GM11168 (cell line): ENCODE data around the gene GBA3.

Experiments
- in situ Hi-C: fragments of 300-500 bp; cut with MboI; formaldehyde crosslinking; loops from one replicate; pipeline ENCODE4 v1.12.0; 2022; ENCODE audit warnings: low sequenced_read_pairs; ENCODE audit not compliant: unreplicated experiment

The GBA3 gene

GRCh38 chr4:22692736-22693135 lies at the start of gene GBA3:
TSS of gene GBA3 (plus strand) at chr4:22692937.
- in situ Hi-C loops = loop anchor here (10.0 to 25.0 kb wide), 2 partner anchors 278 to 905 kb away; no protein-coding TSS in a partner anchor

- in situ Hi-C loops = no loop called here
These were observed 48.8 kb upstream of the GBA3 start for GRCh38 chr4:22643952-22644351.

- in situ Hi-C loops = no loop called here
These were observed 47.1 kb upstream of the GBA3 start for GRCh38 chr4:22645481-22646182.

- in situ Hi-C loops = no loop called here
These were observed 43.7 kb upstream of the GBA3 start for GRCh38 chr4:22648996-22649395.

- in situ Hi-C loops = no loop called here
These were observed 42.0 kb upstream of the GBA3 start for GRCh38 chr4:22650771-22651170.

- in situ Hi-C loops = no loop called here
These were observed 39.0 kb upstream of the GBA3 start for GRCh38 chr4:22653752-22654151.

GRCh38 chr4:22661443-22661842 lies 31.3 kb upstream of the GBA3 start:
- in situ Hi-C loops = no loop called here

DNA sequence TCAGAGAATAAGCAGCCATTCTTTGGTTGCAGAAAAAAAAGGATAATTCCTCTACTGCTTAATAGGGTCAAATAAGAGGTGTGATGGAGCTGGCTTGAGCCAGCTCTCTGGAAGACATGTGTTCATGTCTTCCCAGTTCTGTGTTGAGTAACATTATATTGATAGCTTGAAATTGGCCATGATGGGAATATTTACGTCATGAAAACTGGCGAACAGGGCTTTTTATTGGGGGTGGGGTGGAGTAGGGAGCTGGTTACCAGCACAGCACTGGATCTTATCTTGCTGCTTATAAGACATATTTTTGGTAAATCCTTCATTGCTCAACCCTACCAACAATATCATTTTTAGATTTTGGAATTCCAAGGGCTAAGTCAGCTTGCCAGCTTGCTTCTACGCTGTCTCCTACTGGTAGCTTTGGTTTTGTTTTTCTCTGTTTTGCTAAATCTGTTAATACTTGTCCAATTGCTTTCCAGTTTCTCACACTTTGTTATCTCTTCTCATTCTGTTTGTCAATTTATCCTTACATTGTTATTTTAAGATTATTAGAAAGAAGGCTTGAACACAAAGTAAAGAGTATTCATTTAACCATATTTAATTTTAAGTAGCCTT lies 25.3 kb upstream of the GBA3 start:
- in situ Hi-C loops = no loop called here

- in situ Hi-C loops = no loop called here
These were observed 24.4 kb upstream of the GBA3 start for GRCh38 chr4:22668301-22668700.

DNA sequence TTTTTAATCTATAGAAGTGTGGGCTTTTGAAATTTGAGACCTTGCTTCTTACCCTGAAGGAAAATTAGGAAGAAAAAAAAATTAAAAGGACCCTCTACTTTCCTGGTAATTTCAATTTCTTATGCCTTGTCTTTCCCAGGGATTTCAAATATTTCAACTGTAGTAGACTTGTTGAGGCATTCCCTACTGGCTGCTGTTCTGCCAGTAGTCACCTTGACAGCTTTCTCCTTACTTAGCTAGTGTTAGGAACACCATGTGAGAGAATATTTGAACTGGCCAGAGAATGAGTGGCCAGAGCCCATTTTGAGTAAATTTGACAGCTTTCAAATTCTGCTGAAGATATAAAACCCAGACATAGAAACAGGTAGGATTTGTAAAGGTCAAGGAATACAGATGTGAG lies 24.0 kb upstream of the GBA3 start:
- in situ Hi-C loops = no loop called here

- in situ Hi-C loops = no loop called here
These were observed 21.8 kb upstream of the GBA3 start for GRCh38 chr4:22670956-22671355.

- in situ Hi-C loops = no loop called here
These were observed 20.2 kb upstream of the GBA3 start for GRCh38 chr4:22672519-22672918.

- in situ Hi-C loops = no loop called here
These were observed 19.8 kb upstream of the GBA3 start for GRCh38 chr4:22672944-22673343.

DNA sequence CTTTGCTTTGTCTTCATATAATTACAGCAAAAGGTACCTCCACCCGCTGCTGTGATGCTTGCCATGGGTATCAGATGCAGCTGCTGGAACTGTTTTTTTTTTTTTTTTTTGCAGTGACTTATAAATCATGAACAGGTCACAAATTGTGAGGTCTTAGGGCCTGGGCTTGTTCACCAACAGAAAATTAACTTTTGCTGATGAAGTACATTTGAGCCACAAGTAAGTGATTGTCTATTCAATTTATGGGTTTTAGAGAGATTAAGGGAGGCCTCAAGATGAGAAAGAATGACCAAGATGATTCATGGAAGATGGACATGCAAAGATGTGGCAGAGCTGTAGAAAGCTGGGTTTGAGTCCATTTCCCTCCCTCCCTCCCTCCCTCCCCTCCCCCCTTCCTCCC lies 18.0 kb upstream of the GBA3 start:
- in situ Hi-C loops = loop anchor here (25.0 kb wide), 1 partner anchor 887 kb away; no protein-coding TSS in a partner anchor

DNA sequence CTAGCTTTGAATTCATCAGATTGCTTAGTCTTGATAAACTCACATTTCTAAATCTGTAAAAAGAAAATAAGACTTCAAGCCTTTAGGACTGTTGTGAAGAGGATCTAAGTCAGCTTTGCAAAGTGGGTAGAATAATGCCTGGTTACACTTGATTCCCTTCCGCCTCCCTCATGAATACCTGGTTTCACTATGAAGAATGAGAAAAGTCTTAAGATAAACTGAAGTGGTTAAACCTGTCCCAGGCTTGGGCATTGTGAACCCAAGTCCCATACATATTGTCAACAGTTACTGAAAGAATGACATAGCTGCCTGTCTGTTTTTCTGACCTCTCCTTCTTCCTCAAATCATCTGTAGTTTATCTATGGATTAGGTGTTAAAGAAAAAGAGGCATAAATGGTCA lies 16.7 kb upstream of the GBA3 start:
- in situ Hi-C loops = loop anchor here (25.0 kb wide), 1 partner anchor 889 kb away; no protein-coding TSS in a partner anchor

DNA sequence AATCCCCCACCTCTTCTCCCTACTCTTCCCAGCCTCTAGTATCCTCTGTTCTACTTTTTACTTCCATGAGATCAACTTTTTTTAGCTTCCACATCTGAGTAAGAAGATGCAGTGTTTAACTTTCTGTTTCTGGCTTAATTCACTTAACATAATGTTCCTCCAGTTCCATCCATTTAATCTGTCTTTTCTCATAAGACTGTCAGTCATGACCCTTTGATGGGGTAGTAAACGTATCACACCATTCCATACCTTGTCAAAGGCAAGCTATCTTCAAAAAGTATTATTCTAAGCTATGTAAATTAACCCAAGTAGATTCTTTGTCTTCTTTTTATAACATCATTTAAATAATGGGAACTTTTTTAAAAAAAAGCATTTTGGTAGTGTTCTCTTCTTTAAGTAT lies 15.0 kb upstream of the GBA3 start:
- in situ Hi-C loops = loop anchor here (25.0 kb wide), 1 partner anchor 890 kb away; no protein-coding TSS in a partner anchor

GRCh38 chr4:22678940-22679854 lies 13.5 kb upstream of the GBA3 start:
- in situ Hi-C loops = loop anchor here (25.0 kb wide), 1 partner anchor 892 kb away; no protein-coding TSS in a partner anchor

DNA sequence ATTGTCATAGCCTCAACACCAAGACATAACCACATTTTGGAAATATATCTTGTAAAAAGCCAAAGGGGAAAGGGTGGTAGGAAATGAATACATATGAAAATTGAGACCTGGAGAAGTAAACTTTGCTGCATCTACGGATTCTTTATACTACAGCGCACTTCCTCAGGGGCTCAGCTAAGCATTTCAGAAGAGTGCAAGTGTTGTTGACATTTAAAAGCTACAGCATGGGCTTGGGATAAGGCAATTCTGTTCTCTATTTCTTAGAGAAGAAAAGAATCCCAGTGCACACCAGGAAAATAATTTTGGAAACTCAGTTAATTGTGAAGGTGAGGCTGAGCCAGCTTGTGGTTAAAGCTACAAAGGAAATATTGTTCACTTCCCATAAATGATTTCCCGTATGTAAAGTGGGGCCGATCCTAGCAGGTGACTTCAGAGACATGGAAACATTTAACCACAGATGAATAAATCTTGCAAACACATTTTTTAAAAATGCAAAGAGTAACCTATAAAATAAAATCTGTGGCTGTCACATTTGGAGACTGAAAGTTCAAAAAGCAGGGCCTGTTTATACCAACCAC lies 12.6 kb upstream of the GBA3 start:
- in situ Hi-C loops = loop anchor here (25.0 kb wide), 1 partner anchor 893 kb away; no protein-coding TSS in a partner anchor

- in situ Hi-C loops = loop anchor here (25.0 kb wide), 1 partner anchor 896 kb away; no protein-coding TSS in a partner anchor
These were observed 9.0 kb upstream of the GBA3 start for GRCh38 chr4:22683726-22684125.

DNA sequence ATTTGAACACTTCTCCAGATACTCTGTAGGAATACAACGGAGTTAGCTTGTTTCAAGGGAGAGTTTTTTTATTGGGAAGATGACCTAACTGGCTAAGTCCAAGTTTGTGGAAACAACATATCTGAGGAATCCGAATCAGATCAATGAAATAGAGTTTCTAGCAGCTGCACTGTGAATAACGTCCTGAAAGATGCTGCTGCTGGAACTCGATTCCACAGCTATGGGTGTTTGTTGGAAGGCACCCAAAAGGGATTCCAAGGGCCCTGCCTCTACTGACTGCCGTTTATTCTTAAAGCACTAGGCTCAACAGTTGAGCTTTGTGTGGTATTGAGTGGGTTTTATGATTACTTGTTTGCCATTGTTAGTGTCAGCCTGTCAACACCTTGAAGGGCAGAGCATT lies 6.6 kb upstream of the GBA3 start:
- in situ Hi-C loops = loop anchor here (25.0 kb wide), 1 partner anchor 899 kb away; no protein-coding TSS in a partner anchor
